Measurements from ENCODE around the gene PTCD3.

Gene PTCD3

DNA sequence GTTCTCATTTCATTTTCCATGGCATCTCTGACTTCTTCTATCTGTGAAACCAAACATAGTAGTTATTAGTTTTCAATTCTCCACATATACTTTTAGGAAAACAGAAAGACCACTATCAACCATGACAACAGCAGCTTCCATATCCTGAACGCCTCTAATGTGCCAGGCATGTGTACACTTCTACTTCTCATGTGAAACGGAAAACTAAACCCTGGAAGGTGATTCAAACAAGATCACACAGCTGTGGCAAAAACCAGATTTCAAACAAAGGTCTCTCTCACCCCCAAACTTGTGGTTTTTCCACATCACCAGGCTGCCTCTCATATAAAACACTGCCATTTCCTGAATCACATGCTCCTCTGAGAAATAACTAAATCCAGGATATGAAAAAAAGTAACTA, 41.8 kb downstream of the PTCD3 start:
- no peak for DNase-seq

DNA sequence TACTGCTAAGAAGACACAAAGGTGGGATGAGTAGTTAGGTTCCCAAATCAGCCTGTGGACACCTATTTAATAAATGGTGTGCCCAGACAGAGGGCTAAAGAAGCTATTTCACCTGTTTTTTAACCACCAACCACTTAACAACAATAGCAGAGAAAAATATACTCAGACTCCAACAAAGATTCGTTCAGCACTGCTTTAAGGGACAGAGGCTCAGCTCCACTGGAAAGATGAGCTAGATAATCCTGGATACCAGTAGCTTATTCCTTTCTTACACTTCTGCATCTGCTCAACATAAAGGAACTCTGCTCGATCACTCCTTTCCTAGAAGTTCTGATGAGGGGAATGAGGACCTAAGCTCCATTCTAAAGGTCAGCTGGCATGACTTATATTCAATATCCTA, 44.5 kb downstream of the PTCD3 start:
- DNase-seq = no peak

DNA sequence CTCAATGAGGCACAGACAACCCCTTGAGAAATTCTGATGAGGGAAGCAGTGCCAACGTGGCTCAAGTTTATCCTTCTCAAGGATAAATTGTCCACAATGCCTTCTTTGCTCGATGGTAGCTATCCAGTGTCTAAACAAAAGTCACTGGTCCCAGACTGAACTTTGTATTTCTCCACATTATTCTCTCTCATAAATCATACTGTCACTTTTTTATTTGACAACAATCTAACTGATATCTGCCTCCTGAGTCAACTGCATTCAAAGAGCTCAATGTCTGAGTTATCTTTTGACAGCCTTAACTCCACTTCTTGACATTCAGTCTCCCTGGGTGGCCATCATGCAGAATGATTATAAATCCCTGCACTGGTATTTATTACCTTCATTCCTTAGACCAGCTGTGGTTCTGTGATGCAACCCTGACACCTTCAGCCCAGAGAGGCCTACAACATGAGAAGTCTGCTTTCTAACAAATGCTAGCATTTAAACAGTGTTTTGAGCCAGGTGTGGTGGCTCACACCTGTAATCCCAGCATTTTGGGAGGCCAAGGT, 51.0 kb downstream of the PTCD3 start:
- DNase-seq = no peak

DNA sequence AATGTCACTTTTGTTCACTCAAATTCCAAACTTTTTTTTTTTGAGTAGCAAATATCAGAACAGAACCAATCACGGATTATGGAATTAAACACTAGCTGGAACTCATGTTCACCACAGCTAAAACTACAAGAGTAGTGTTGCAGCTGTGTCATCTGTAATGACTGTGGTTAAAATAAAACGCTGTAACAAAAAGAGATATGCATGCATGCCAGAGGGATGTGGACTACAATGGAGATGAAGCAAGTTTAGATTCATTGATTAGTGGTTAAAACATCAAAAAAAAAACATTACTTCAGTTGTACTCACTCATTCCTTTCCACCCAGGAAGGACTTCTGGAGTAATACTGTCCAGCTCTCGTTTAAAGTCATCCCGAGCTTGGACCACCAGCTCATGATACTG, 52.3 kb downstream of the PTCD3 start:
- DNase-seq = no peak

DNA sequence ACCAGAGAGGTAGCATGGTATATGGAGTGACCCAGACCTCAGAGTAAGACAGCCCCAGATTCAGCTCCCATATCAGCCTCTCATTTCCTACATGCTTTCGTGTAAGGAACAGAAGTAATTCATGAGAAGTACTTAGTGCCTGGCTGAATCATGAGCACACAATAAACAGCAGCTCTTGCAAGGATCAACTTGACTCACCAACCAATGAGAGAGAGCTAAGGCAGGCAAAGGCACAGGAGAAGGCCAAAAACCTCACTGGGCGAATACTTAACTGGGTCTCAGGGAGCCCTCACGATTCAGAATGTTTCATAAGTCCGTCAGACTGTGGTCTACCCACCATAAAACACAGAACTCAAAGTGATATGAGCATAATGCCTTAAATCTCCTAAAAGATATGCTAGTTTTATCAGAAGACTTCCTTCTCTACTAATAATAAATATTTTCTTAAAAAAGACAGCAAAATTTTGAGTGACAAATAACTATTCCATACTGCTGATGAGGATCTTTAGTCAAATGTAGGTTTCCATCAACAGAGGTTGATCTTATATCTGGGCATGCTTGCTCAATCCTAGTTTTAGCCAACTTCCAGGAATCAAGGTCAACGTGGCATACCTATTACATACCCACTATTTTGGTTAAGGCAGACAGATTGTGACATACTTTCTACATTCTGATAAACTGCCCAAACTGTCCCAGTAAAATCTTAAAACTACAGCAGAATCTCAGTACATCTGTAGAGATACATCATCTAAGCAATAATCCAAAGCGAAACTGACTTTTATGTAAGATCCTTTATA, 54.3 kb downstream of the PTCD3 start:
- DNase-seq = no peak

DNA sequence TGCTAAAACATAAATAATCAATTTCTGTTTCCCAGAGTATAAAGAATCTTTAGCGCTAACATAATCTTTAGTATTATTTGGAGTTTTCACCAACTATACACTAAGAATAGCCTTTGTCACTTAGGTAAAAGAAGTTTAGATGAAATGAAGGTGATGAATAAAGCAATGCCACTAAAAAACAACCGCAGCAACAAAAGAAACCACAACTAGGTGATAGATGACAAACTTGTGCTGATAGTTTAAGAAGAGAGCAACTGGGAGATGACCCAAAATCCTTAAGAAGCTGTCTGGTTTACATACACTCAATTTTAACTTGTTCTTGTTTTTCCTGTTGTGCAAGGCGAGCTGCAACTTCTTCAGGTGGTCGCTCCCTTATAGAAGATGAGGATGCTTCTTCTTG, 64.4 kb downstream of the PTCD3 start:
- DNase-seq = no peak

DNA sequence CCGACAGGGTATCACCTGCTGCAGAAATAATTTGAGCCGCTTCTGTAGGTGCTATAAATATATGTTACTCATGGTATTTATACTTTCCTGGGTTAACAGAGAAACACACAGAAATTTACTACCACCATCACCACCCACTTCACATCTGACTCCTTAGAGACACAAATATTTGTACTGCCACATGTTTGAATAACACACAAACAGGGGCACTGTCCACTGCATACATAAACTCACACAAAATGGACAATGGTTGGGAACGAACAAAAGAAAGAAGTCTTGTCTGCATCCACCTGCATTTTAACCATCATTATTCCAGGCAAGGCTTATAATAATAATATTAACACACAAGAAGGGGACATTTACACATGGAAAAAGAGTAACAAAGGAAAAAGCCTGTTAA, 65.3 kb downstream of the PTCD3 start:
- no peak for DNase-seq

DNA sequence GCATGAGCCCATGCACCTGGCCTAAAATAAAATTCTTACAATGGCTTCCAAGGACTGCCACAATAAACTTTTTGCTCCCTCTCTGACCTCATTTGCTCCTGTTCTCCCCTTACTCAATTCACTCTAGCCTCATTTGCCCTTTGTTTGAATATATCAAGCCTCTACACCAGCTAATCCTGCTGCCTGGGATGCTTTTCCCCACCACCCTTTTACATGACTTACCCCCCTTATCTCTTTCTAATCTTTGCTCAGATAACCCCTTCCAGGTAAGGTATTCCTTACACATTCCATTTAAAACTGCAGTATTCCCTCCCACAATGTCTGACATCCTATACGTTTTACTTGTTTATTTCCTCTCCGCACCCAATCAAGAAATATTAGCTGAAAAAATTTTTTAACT, 66.6 kb downstream of the PTCD3 start:
- DNase-seq = no peak

DNA sequence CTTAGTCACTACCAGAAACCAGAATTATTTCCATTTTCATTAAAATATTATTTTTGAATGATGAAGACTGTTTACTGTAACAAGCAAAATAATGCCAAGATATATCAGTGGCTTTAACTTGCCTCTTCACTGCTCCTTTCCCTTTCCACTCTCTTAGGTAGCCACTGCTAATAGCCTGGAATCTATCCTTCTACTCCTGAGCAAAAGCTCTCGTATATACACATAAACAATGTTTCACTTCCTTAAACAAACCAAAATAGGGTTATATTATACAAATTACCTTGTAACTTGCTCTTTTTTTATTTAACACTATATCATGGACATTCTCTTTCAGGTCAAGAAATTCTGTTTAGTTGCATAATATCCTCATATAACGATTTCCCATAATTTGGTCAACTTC, 68.4 kb downstream of the PTCD3 start:
- DNase-seq = no peak

DNA sequence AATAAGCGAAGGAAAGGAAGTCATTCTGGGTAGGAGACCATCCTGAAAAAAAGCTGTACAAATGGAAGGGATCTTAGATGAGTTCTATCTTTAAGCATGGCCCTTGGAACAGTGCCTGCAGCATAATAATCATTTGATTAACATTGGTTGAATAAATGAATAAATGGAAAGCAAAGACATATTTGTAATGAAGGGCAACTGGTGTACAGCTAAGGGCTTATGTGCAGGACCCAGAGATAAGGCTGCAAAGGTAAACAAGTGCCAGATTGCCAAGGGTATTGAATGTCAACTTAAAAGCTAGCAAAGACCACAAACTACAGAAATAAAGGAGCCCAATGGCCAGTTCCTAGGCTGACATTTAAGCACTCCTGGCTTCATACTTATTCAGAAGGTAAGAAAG, 69.8 kb downstream of the PTCD3 start:
- DNase-seq = no peak

DNA sequence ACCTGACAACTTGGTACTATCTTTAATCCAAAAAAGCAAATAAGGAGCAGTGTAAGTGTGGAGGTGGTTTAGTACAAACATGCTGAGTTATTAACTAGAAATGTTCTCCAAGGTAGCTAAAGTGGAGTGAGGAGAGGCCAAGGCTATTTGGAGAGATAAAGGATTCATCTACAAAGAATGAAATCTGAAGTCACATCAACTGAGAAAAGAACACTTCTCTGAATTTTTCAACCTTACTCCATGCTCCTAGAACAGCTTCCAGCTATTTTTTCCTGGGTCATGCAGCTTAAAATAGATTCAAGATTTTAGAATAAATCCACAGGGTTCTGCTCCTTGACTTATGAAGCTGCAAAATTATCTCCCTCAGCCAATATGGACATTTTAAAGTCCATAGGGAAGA, 70.6 kb downstream of the PTCD3 start:
- DNase-seq = no peak

DNA sequence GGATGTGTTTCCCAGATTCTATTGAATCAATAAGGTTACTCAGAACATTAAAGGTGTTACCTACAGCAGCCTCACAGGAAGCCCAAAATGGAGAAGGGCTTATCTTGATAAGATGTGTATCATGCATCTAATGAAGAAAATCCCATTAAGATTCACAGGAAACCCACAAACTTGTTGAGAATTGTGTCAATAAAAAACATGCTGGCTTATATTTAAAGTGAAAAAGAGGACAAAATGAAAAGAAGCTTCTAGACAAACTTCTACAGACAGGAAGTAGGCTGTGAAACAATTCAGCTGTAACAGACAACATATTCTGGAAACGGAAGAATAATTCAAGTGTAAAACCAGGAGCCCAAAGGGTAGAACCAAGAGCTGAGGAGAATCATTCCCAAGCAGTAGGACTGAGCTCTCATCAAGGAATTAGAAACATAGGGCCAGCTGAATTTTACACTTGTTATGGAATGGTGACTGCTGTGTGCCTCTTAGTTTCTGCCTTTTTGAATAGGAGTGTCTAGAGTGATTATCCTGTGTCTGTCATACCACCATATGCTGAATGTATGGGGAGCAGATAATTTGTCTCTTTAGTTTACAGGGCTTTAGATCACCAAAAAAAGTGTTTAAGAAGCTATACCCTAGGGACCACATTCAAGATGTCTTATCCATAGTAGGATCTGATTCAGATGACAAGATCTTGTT, 79.6 kb downstream of the PTCD3 start:
- DNase-seq = no peak

DNA sequence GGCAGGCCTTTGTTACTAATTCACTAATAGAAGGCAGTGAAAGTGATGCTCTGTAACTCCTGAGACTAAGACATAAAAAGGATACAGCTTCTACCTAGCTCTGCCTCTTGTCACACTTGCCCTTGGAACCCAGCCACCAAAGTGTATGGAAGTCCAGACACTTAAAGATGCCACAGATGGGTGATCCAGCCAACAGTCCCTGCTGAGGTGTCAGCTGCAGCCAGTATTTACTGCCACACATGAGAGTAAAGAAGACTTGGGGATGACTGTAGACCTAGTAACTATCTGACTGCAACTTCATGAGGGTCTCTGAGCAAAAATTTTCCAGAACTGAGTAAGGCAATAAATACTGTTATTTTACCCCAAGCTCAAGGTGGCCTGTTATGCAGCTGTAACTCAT, 80.4 kb downstream of the PTCD3 start:
- no peak for DNase-seq

DNA sequence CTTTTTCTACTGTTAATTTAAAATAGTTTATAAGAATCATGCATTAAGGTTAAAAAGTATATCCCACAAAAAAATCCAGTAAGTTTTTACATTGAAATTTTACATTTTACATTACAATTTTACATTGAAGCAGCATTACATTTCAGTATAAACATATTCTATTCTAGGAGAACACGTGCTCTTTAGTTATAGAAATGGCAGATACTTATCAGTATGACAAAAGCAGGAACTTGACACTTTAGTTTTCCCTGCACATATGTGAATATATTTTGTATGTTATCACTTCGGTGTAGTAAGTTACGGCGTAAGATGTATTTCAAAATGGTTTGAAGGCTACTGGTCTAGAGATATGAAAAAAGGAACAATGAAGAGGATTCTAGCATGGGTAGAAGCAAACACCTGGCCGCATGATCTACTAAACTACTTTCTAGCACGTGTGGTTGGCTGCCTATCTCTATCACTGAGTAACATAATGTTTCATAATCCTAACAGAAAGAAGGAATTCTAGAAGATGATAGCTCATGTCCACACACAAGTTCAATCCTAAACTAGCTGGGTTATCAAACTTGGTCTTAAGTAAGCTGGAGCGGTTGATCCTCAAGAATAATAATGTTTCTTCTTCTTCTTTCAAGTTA, 83.9 kb downstream of the PTCD3 start:
- no peak for DNase-seq
